GM19397 (cell line): ENCODE data around the gene C20orf204.
"Not testable (repeated sequence)": the region's sequence is repeated elsewhere in the genome, so short reads cannot be mapped to it uniquely, and the experiment has no call there.

Experiments
- ATAC-seq: cut with Tn5 transposase; IDR thresholded peaks from one replicate; pipeline ENCODE4 v1.9.1; 2021; ENCODE audit warnings: mild to moderate bottlenecking, moderate library complexity; ENCODE audit not compliant: unreplicated experiment

C20orf204 gene

DNA sequence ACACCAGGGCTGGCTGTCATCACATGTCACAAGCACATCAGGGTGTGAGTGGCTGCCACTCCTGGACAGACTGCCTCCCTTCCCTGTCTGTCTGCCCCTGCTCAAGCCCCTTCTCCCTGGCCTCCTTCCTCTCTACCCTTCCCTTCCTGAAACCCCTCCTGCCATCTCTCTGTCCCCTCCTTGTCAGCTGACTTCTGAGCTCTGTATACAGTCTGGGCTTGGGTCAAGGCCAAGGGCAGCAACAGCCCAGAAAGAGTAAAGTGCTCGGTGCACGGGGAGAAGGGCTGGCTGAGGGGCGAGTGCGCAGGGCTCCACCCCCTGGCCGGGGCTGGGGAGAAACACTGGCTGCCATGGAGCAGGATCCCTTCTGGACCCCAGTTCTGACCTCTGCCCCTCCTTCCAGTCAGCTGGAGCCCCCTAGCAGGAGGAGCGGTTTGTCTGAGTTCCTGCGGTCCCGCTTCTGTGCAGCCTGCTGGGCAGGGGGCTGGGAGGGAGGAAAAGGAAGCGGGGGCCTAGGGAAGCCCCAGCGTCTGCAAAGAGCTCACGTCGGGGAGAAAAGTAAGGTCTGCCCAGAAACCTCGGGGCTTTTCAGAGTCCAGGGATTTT is 46.2 kb downstream of the C20orf204 start:
- ATAC-seq: no peak

DNA sequence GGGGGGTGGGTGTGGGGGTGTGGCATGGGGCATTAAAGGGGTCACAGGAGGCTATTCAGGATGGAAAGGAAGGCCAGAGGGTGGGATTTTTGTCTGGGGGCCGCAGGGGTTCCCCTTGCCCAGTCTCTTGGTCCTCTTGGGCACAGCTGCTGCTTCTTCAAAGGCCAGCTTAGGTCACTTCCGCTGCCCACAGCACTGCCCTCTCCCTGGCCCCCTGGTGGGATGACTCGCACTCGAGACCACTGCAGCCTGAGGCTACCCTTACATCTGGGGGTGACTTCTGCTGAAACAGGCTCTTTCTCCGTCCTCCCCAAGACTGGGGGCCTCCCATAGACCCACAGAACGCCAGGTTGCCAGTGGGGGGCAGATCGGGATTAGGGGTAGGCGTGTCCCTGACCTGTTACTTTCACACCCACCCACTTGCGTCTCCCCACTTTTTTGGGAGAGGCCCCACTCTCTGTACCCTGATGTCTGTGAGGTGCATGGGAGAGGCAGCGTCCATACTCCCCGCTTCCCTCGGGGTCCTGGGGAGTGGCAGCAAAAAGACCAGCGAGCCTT is 46.9 kb downstream of the C20orf204 start:
- ATAC-seq: no peak

DNA sequence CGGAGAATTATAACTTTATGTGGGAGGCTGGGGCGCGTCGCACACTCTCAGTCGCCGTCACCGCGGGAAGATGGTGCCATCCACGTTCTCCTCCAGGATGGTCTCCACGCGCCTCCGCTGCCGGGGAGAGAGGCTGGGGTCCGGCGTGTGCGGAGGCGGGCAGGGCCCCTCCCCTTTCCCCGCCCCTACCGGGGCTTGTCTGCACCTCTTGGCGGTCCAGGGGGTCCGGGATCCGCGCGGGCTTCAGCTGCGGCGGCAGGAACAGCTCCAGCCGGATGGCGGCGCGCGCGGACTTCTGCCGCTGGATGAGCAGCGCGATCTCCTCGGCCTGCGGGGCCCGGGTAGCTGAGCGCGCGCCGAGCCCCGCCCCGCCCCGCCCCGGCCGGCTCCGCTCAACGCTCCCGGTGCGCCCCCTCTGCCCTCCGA is 47.4 kb downstream of the C20orf204 start:
- no peak for ATAC-seq

DNA sequence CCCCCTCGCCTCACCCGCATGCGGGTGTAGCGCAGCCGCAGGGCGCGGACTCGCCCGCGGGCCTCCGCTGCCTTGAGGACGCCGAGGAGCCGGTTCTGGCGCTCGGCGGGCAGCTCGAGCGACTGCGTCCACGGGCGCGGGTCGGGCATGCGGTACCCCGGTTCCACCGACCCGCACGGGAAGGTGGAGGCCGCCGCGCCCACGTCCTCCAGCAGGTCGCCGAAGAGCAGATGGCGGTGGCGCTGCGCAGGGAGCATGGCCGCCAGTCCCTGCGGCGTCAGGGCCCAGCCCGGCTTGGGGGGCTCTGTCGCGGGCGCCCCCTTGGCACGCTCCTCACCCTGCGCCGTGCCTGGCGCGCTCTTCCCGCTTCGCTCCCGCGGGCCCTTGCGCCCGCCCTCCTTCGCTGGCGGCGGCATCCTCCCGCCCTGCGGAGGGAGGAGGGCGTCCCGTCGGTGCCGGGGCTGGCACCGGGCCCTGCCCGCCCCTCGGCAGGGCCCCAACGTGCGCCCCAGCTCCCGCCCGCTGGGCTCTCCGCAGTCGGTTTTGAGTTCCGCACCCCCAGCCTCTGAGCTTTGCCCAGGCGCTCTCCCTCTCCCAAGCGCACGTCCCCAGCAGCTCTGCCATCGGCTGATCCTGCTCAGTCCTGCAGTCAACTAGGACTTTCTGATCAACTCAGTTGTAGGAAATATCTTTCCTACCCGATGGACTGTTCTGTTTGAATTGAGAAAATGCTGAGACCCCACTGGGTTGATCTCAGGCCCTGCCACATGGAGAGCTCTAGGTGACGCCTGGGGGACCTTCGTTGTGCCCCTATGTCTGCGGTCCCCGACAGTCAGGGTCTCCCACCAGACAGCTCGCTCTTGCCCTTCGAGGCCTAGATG is 48.1 kb downstream of the C20orf204 start, which contains the start of gene LKAAEAR1:
Gene LKAAEAR1 (minus strand): TSS at position 595 of the 881 bp plus-strand sequence. CDS start 179 bp downstream, at position 416.
- no peak for ATAC-seq

DNA sequence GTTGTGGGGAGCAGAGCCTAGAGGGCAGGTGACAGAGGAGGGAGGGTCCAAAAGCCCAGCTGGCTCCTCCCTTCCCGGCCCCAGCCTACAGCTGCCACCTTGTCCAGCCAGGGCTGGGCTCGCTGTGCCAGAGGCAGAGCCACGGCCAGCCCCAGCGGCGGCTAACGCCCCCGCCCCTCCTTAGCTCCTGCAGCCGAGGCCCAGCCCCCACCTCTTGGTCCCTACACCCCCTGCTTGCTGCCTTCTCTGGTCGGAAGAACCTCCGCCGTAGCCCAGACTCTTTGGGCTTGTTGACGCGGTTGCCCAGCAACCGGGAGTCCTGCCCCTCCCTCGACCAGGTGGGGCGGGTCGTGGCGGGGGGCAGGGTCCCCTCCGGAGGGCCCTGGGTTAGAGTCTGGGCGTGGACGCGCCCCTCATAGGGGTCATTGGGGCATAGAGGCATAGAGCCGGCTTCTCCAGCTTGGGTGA is 48.7 kb downstream of the C20orf204 start:
- no peak for ATAC-seq

DNA sequence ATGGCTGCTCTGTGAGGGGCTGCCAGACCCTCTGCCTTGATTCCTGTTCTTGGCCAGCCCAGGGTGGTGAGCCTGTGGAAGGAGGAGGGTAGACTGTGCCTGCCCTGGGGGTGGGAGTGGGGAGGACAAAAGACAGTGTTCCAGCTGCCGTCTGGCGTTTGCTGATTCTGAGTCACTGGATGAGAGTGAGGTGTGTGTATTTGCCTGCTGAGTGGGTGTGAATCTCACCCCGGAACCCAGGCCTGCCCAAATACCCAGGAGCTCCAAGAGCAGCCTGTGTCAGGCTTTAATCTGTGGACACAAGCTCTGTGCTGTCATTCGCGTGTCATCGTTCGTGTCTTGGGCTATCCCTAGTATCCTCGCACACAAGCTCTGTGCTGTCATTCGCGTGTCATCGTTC is 50.8 kb downstream of the C20orf204 start:
- ATAC-seq: no peak

DNA sequence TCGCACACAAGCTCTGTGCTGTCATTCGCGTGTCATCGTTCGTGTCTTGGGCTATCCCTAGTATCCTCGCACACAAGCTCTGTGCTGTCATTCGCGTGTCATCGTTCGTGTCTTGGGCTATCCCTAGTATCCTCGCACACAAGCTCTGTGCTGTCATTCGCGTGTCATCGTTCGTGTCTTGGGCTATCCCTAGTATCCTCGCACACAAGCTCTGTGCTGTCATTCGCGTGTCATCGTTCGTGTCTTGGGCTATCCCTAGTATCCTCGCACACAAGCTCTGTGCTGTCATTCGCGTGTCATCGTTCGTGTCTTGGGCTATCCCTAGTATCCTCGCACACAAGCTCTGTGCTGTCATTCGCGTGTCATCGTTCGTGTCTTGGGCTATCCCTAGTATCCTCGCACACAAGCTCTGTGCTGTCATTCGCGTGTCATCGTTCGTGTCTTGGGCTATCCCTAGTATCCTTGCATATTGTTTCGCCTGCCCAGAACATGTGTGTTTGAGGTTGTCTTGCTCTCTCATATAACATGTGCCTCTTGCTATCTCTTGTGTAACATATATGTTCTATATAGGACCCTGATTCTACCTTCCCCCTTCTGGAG is 51.3 kb downstream of the C20orf204 start:
- not testable (repeated sequence) for ATAC-seq

DNA sequence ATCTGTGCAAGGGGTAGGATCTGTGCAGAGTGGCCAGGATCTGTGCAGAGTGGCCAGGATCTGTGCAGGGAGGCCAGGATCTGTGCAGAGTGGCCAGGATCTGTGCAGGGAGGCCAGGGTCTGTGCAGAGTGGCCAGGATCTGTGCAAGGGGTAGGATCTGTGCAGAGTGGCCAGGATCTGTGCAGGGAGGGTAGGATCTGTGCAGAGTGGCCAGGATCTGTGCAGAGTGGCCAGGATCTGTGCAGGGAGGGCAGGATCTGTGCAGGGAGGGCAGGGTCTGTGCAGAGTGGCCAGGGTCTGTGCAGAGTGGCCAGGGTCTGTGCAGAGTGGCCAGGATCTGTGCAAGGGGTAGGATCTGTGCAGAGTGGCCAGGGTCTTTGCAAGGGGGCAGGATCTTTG is 52.6 kb downstream of the C20orf204 start:
- ATAC-seq: not testable (repeated sequence)
